Measurements from ENCODE around the gene CANX.
"Not testable (repeated sequence)": the region's sequence is repeated elsewhere in the genome, so short reads cannot be mapped to it uniquely, and the experiment has no call there.

Gene CANX

DNA sequence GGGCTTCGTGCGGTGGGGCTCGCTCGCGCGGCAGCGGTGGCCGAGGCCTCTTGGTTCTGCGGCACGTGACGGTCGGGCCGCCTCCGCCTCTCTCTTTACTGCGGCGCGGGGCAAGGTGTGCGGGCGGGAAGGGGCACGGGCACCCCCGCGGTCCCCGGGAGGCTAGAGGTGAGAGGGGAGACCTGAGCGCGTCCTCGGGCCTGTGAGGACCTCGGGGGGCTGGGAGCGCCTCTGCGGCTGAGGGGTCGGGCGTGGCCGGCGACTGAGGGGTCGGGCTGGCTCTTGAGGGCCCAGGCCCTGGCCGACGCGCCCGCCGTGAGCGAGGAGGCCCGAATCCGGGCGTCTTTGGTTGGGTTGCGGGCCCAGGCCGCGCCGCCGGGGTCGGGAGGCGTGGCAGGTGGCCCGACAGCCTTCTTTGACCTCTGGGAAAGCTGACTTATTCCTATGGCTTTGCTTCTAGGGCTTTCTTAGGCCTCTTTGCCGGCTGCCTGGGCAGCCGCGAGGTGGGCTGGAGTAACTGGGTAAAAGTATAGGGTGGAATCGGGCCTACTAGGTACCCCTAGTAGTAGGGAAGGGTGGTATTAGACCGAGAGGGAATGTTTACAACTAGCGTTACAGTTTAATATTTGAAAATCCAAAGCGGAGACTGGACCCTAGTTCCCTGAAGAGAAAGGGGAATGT is at the start of gene CANX:
Gene CANX (plus strand): TSS at position 33 of the 681 bp plus-strand sequence. CDS start 6,715 bp downstream, outside the sequence.
- no peak for DNase-seq (ENCODE audit: low read depth)
- TF ChIP-seq, protein P1, sequence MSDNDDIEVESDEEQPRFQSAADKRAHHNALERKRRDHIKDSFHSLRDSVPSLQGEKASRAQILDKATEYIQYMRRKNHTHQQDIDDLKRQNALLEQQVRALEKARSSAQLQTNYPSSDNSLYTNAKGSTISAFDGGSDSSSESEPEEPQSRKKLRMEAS (IDR thresholded peaks at IDR 0.05; ENCODE audit: low read depth, low read length), result peak; percentile 92
- peak; percentile 97 for TF ChIP-seq MYC (IDR thresholded peaks at IDR 0.05; ENCODE audit: low read depth, low read length)
- TF ChIP-seq, protein P2, sequence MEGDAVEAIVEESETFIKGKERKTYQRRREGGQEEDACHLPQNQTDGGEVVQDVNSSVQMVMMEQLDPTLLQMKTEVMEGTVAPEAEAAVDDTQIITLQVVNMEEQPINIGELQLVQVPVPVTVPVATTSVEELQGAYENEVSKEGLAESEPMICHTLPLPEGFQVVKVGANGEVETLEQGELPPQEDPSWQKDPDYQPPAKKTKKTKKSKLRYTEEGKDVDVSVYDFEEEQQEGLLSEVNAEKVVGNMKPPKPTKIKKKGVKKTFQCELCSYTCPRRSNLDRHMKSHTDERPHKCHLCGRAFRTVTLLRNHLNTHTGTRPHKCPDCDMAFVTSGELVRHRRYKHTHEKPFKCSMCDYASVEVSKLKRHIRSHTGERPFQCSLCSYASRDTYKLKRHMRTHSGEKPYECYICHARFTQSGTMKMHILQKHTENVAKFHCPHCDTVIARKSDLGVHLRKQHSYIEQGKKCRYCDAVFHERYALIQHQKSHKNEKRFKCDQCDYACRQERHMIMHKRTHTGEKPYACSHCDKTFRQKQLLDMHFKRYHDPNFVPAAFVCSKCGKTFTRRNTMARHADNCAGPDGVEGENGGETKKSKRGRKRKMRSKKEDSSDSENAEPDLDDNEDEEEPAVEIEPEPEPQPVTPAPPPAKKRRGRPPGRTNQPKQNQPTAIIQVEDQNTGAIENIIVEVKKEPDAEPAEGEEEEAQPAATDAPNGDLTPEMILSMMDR (IDR thresholded peaks at IDR 0.05; ENCODE audit: low read depth, low read length), result no peak
- TF ChIP-seq POLR2A (IDR thresholded peaks at IDR 0.05; ENCODE audit: extremely low read depth, insufficient read length), result peak; percentile 29
- H3K4me3 ChIP-seq (ENCODE audit: low read depth, low read length), result peak within 1 kb of the TSS; percentile 90

- DNase-seq (ENCODE audit: low read depth); H3K4me3 ChIP-seq (ENCODE audit: low read depth, low read length): not testable (repeated sequence)
Observed at GRCh38 chr5:179649166-179649703, 49.5 kb upstream of the CANX start.

DNA sequence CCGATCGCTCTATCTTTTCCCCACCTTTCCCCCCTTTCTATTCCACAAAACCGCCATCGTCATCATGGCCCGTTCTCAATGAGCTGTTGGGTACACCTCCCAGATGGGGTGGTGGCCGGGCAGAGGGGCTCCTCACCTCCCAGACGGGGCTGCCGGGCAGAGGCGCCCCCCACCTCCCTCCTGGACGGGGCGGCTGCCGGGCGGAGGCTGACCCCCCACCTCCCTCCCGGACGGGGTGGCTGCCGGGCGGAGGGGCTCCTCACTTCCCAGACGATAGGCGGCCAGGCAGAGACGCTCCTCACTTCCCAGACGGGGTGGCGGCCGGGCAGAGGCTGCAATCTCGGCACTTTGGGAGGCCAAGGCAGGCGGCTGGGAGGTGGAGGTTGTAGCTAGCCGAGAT is 48.5 kb upstream of the CANX start:
- H3K4me3 ChIP-seq (ENCODE audit: low read depth, low read length); DNase-seq (ENCODE audit: low read depth): not testable (repeated sequence)

DNA sequence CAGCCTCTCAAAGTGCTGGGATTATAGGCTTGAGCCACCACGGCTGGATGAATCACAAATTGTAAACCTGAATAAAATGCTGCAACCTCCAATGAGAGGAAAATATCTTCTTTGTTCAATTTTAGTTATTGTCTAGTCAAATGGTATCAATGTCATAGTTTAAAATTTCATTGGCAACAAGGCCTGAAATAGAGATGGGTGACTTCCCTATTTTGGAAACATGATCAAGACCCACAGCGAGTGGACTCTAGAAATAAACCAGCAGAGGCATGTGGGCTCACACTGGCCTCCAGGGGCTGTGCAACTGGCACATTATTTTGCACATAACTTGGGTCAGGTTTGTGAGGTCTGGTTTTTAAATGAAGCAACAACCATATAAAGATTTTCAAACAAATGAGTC is 45.6 kb upstream of the CANX start:
- H3K4me3 ChIP-seq (ENCODE audit: low read depth, low read length), result not testable (repeated sequence)
- DNase-seq (ENCODE audit: low read depth), result peak; percentile 49

GRCh38 chr5:179657302-179658178 is 41.2 kb upstream of the CANX start:
- not testable (repeated sequence) for H3K4me3 ChIP-seq (ENCODE audit: low read depth, low read length); DNase-seq (ENCODE audit: low read depth)

GRCh38 chr5:179658179-179658856 is 40.4 kb upstream of the CANX start:
- DNase-seq (ENCODE audit: low read depth), result peak; percentile 72
- H3K4me3 ChIP-seq (ENCODE audit: low read depth, low read length), result peak overlapping the region; percentile 77

- not testable (repeated sequence) for H3K4me3 ChIP-seq (ENCODE audit: low read depth, low read length); DNase-seq (ENCODE audit: low read depth)
Observed at GRCh38 chr5:179661647-179662046, 37.1 kb upstream of the CANX start.

GRCh38 chr5:179668391-179668790 is 30.4 kb upstream of the CANX start:
- H3K4me3 ChIP-seq (ENCODE audit: low read depth, low read length), result no peak overlapping the region
- TF ChIP-seq, protein P1 (IDR thresholded peaks at IDR 0.05; ENCODE audit: low read depth, low read length), result no peak
- TF ChIP-seq, protein P2 (IDR thresholded peaks at IDR 0.05; ENCODE audit: low read depth, low read length), result peak; percentile 100
- TF ChIP-seq POLR2A (IDR thresholded peaks at IDR 0.05; ENCODE audit: extremely low read depth, insufficient read length), result no peak
- DNase-seq (ENCODE audit: low read depth), result peak; percentile 79

- peak; percentile 97 for DNase-seq (ENCODE audit: low read depth)
- TF ChIP-seq, protein P2 (IDR thresholded peaks at IDR 0.05; ENCODE audit: low read depth, low read length), result no peak
- TF ChIP-seq, protein P1 (IDR thresholded peaks at IDR 0.05; ENCODE audit: low read depth, low read length), result peak; percentile 79
- peak; percentile 98 for TF ChIP-seq POLR2A (IDR thresholded peaks at IDR 0.05; ENCODE audit: extremely low read depth, insufficient read length)
- TF ChIP-seq MYC (IDR thresholded peaks at IDR 0.05; ENCODE audit: low read depth, low read length), result peak; percentile 71; the same call in 1 of the 2 replicates
- peak overlapping the region; percentile 93 for H3K4me3 ChIP-seq (ENCODE audit: low read depth, low read length)
Observed at GRCh38 chr5:179678223-179679013, 20.3 kb upstream of the CANX start.

Measured in NB4 (cell line).